Osteocyte (in vitro differentiated cells): ENCODE data around the gene SENP8. TPM values are rescaled to one million over a fixed set of nuclear protein-coding genes. Genes with fewer than 3 reads are reported as not detected.

Experiments used
- DNase-seq: peaks from one replicate; pipeline ENCODE4 v3.0.0; 2021; ENCODE audit warnings: mixed read lengths; ENCODE audit not compliant: unreplicated experiment; ENCODE audit errors: extremely low spot score
- H3K27ac Mint-ChIP-seq: one replicate; pipeline ENCODE4 v1.8.0; 2021; ENCODE audit warnings: mild to moderate bottlenecking, mixed read lengths; ENCODE audit not compliant: unreplicated experiment
- H3K27me3 Mint-ChIP-seq: one replicate; pipeline ENCODE4 v1.8.0; 2021; ENCODE audit warnings: mixed read lengths; ENCODE audit not compliant: unreplicated experiment
- H3K36me3 Mint-ChIP-seq: one replicate; pipeline ENCODE4 v1.8.0; 2021; ENCODE audit warnings: mixed read lengths; ENCODE audit not compliant: unreplicated experiment
- H3K4me1 Mint-ChIP-seq: one replicate; pipeline ENCODE4 v1.8.0; 2021; ENCODE audit warnings: mixed read lengths; ENCODE audit not compliant: unreplicated experiment
- H3K4me3 Mint-ChIP-seq: one replicate; pipeline ENCODE4 v1.8.0; 2021; ENCODE audit warnings: mild to moderate bottlenecking, moderate library complexity, mixed read lengths; ENCODE audit not compliant: unreplicated experiment
- H3K9me3 Mint-ChIP-seq: one replicate; pipeline ENCODE4 v1.8.0; 2021; ENCODE audit warnings: mixed read lengths; ENCODE audit not compliant: unreplicated experiment
- CTCF ChIP-seq: fragments of 200-600 bp; sonication (generic); IDR thresholded peaks from 2 replicates; pipeline ENCODE4 v1.5.0; 2021; ENCODE audit warnings: antibody characterized with exemption, mild to moderate bottlenecking, moderate library complexity
- total RNA-seq: library from RNA; stranded (reverse); gene quantifications from 2 replicates; pipeline ENCODE4 v1.2.1, GENCODE V29; 2021

The SENP8 gene
- total RNA-seq, 1 donor from 2014 or later: 4.0 TPM

GRCh38 chr15:72161361-72162132, 43.3 kb downstream of the SENP8 start:
- Mint-ChIP-seq H3K36me3 (no peaks in the 10 kb centered on the region), H3K4me3 (no peak overlapping the region), H3K9me3 (no peaks in the 10 kb centered on the region), H3K27me3 (peaks cover 3% of the 10 kb centered on the region), H3K4me1 (no peaks in the 10 kb centered on the region), H3K27ac (no peak overlapping the region)
- no peak for TF ChIP-seq CTCF
- peak; percentile 74 for DNase-seq

- no peak for TF ChIP-seq CTCF
- H3K4me1 Mint-ChIP-seq: no peaks in the 10 kb centered on the region
- H3K4me3 Mint-ChIP-seq: no peak overlapping the region
Observed at GRCh38 chr15:72162569-72162968, 44.4 kb downstream of the SENP8 start.

GRCh38 chr15:72163719-72164118, 45.5 kb downstream of the SENP8 start:
- Mint-ChIP-seq H3K27me3 (peaks cover 3% of the 10 kb centered on the region), H3K9me3 (no peaks in the 10 kb centered on the region), H3K36me3 (no peaks in the 10 kb centered on the region), H3K4me3 (no peak overlapping the region), H3K4me1 (peaks cover 9% of the 10 kb centered on the region), H3K27ac (no peak overlapping the region)
- no peak for TF ChIP-seq CTCF
- DNase-seq: no peak

More at GRCh38 chr15:72162569-72162968, 44.4 kb downstream of the SENP8 start:
- peaks cover 3% of the 10 kb centered on the region for H3K27me3 Mint-ChIP-seq
- H3K36me3 Mint-ChIP-seq: no peaks in the 10 kb centered on the region
- no peak for DNase-seq
- no peak overlapping the region for H3K27ac Mint-ChIP-seq
- H3K9me3 Mint-ChIP-seq: no peaks in the 10 kb centered on the region

GRCh38 chr15:72166716-72167417, 48.7 kb downstream of the SENP8 start:
- no peak for DNase-seq
- Mint-ChIP-seq H3K36me3 (no peaks in the 10 kb centered on the region), H3K9me3 (no peaks in the 10 kb centered on the region), H3K27ac (no peak overlapping the region), H3K27me3 (peaks cover 6% of the 10 kb centered on the region), H3K4me3 (no peak overlapping the region), H3K4me1 (peaks cover 16% of the 10 kb centered on the region)
- no peak for TF ChIP-seq CTCF

GRCh38 chr15:72167445-72167844, 49.2 kb downstream of the SENP8 start:
- Mint-ChIP-seq H3K27me3 (peaks cover 6% of the 10 kb centered on the region), H3K4me3 (no peak overlapping the region), H3K36me3 (no peaks in the 10 kb centered on the region), H3K9me3 (no peaks in the 10 kb centered on the region), H3K27ac (no peak overlapping the region), H3K4me1 (peaks cover 16% of the 10 kb centered on the region)
- no peak for DNase-seq
- no peak for TF ChIP-seq CTCF
